K562 (cell line): ENCODE results near the gene ZKSCAN4. TPM values are rescaled to one million over a fixed set of nuclear protein-coding genes. Genes with fewer than 3 reads are reported as not detected.

Source experiments
- CBFA2T3 ChIP-seq: fragments of 450-650 bp; IDR thresholded peaks from 2 replicates; pipeline ENCODE4 v1.6.1; 2017
- CHD2 ChIP-seq: IDR thresholded peaks from 2 replicates; pipeline ENCODE4 v1.6.1; 2011; ENCODE audit warnings: low read depth, low read length
- HNRNPL ChIP-seq: fragments of 200-400 bp; formaldehyde crosslinking; IDR thresholded peaks from 2 replicates; pipeline ENCODE4 v1.6.1; 2017; ENCODE audit warnings: low read depth, mild to moderate bottlenecking, low read length
- NR2F6 ChIP-seq: fragments of 450-650 bp; formaldehyde crosslinking; IDR thresholded peaks from 2 replicates; pipeline ENCODE4 v1.4.0; 2020; ENCODE audit warnings: mild to moderate bottlenecking
- RBM17 ChIP-seq: fragments of 200-400 bp; formaldehyde crosslinking; IDR thresholded peaks from 2 replicates; pipeline ENCODE4 v1.6.1; 2017; ENCODE audit warnings: low read depth, mild to moderate bottlenecking, low read length, borderline replicate concordance
- RBM34 ChIP-seq: fragments of 200-400 bp; formaldehyde crosslinking; IDR thresholded peaks from 2 replicates; pipeline ENCODE4 v1.6.1; 2018; ENCODE audit warnings: low read length, borderline replicate concordance; ENCODE audit not compliant: insufficient read depth
- SOX6 ChIP-seq: fragments of 450-650 bp; IDR thresholded peaks from 2 replicates; pipeline ENCODE4 v1.6.1; 2014; ENCODE audit warnings: mild to moderate bottlenecking
- ZNF707 ChIP-seq: fragments of 250-450 bp; sonication (Bioruptor Pico); conservative IDR thresholded peaks from 2 replicates; pipeline ENCODE4 v1.8.0; 2022; ENCODE audit warnings: inconsistent platforms, mild to moderate bottlenecking, moderate library complexity
- polyA plus RNA-seq, 8 experiments: library from polyadenylated mRNA; depleted of rRNA in 4 of 8; stranded (reverse) in 5 of 8; unstranded in 3 of 8; fragments of >200 nt; fragmentation: Nextera tagmentation in 2 of 8; fragmentation: Illumina TruSeq in 1 of 8; extraction: Ambion mirVana in 2 of 8; extraction: Trizol in 1 of 8; gene quantifications; 2 replicates each; pipeline versions ENCODE4 v1.2.1 to v1.2.3, GENCODE V29; 2011 to 2014; ENCODE audit warnings: inconsistent platforms in 1 of 8, missing spikeins in 1 of 8
- total RNA-seq, 7 experiments: library from RNA; depleted of rRNA in 6 of 7; stranded (reverse); fragments of >200 nt in 6 of 7; fragmentation: Illumina TruSeq in 2 of 7; extraction: Trizol in 2 of 7; gene quantifications; 2 replicates each; pipeline versions ENCODE4 v1.2.1 to v1.2.3, GENCODE V29; 2011 to 2021; ENCODE audit warnings: low replicate concordance in 1 of 7
- TF ChIP-seq, protein P1 (sequence below), 2 experiments: fragments of 450-650 bp in 1 of 2; sonication (generic) in 1 of 2; formaldehyde crosslinking in 1 of 2; IDR thresholded peaks in 1 of 2; conservative IDR thresholded peaks in 1 of 2; 2 replicates each; pipeline versions ENCODE4 v1.6.1 to v1.8.1; 2016 to 2023; ENCODE audit warnings: mild to moderate bottlenecking in 2 of 2, moderate library complexity in 2 of 2, inconsistent platforms in 1 of 2, missing genetic modification reagents in 1 of 2
- TF ChIP-seq, protein P2 (sequence below): sonication (generic); formaldehyde crosslinking; IDR thresholded peaks from 2 replicates; pipeline ENCODE4 v1.8.1; 2023; ENCODE audit warnings: mild to moderate bottlenecking, missing genetic modification reagents
- TF ChIP-seq, protein P3 (sequence below): conservative IDR thresholded peaks from 2 replicates; pipeline ENCODE4 v1.6.1; 2011; ENCODE audit warnings: low read depth, mild to moderate bottlenecking, low read length; ENCODE audit not compliant: control insufficient read depth
- TF ChIP-seq, protein P4 (sequence below): fragments of 250-450 bp; sonication (Bioruptor Pico); IDR thresholded peaks from 2 replicates; pipeline ENCODE4 v1.4.0; 2020
- TF ChIP-seq, protein P5 (sequence below): fragments of 250-450 bp; sonication (Bioruptor Pico); IDR thresholded peaks from 2 replicates; pipeline ENCODE4 v1.4.0; 2020; ENCODE audit warnings: mild to moderate bottlenecking

The ZKSCAN4 gene
- total and polyA plus RNA-seq, 9 of the 15 experiments (the other 6 are each of a cell fraction or from before 2014, with no cell fraction given): 1.2 to 5.3 (median 4.7) TPM

DNA sequence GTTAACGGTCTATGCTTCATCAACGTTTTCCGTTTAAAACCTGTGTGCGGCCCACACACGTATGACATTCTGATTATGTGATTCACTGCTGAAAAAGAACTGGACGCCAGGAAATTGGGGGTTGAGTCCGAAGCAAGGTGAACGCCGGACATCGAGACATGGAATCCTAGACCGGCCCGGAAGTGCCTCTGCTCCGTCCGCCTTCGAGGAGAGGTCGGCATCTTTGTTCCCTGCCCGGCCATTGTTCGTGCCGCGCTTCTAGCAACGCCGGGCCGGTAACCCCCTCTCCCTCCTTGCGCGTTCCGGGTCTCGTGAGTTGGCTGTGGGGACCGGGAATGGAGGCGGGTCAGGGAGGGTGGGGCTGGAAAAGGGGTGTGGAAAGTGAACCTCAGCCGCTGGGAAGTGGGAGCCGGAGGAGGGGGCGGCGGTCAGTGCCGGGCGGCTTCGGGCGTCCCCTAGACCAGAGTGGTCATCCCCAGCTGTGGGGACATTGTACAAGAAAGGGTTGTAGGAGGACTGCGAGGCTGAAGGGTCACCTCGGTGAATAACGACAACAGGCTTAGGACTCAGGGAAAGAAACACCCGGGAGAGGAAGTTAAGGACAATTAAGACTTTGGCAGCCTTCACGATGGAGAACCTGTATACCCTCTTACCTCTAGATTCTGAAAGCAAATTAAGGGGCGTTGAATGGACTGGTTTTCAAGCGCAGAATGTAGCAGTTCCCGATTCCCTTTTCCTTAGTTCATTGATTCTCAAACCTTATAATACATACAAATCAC lies 26.8 kb downstream of the ZKSCAN4 start, which contains the start of gene ZSCAN9 (continued):
- TF ChIP-seq, protein P1, sequence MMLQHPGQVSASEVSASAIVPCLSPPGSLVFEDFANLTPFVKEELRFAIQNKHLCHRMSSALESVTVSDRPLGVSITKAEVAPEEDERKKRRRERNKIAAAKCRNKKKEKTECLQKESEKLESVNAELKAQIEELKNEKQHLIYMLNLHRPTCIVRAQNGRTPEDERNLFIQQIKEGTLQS (IDR thresholded peaks at IDR 0.05): 0 out of 2 replicates have a peak, but pooled peaks have one; percentile 5
- TF ChIP-seq, protein P1 (CRISPR knock-in tag; conservative IDR thresholded peaks at IDR 0.05): peak; percentile 62; the same call in 1 of the 2 replicates
- TF ChIP-seq NR2F6 (CRISPR knock-in tag) (no peak), RBM34 (no peak), HNRNPL (no peak), SOX6 (peak; percentile 88), CBFA2T3 (peak; percentile 15; the same call in 1 of the 2 replicates), RBM17 (no peak), ZNF707 (CRISPR knock-in tag) (no peak), CHD2 (peak; percentile 41; the same call in 1 of the 2 replicates)
- TF ChIP-seq, protein P2, sequence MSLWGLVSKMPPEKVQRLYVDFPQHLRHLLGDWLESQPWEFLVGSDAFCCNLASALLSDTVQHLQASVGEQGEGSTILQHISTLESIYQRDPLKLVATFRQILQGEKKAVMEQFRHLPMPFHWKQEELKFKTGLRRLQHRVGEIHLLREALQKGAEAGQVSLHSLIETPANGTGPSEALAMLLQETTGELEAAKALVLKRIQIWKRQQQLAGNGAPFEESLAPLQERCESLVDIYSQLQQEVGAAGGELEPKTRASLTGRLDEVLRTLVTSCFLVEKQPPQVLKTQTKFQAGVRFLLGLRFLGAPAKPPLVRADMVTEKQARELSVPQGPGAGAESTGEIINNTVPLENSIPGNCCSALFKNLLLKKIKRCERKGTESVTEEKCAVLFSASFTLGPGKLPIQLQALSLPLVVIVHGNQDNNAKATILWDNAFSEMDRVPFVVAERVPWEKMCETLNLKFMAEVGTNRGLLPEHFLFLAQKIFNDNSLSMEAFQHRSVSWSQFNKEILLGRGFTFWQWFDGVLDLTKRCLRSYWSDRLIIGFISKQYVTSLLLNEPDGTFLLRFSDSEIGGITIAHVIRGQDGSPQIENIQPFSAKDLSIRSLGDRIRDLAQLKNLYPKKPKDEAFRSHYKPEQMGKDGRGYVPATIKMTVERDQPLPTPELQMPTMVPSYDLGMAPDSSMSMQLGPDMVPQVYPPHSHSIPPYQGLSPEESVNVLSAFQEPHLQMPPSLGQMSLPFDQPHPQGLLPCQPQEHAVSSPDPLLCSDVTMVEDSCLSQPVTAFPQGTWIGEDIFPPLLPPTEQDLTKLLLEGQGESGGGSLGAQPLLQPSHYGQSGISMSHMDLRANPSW (CRISPR knock-in tag): peak; percentile 93
- TF ChIP-seq, protein P3, sequence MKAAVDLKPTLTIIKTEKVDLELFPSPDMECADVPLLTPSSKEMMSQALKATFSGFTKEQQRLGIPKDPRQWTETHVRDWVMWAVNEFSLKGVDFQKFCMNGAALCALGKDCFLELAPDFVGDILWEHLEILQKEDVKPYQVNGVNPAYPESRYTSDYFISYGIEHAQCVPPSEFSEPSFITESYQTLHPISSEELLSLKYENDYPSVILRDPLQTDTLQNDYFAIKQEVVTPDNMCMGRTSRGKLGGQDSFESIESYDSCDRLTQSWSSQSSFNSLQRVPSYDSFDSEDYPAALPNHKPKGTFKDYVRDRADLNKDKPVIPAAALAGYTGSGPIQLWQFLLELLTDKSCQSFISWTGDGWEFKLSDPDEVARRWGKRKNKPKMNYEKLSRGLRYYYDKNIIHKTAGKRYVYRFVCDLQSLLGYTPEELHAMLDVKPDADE: peak; percentile 89; the same call in 1 of the 2 replicates
- TF ChIP-seq, protein P4, sequence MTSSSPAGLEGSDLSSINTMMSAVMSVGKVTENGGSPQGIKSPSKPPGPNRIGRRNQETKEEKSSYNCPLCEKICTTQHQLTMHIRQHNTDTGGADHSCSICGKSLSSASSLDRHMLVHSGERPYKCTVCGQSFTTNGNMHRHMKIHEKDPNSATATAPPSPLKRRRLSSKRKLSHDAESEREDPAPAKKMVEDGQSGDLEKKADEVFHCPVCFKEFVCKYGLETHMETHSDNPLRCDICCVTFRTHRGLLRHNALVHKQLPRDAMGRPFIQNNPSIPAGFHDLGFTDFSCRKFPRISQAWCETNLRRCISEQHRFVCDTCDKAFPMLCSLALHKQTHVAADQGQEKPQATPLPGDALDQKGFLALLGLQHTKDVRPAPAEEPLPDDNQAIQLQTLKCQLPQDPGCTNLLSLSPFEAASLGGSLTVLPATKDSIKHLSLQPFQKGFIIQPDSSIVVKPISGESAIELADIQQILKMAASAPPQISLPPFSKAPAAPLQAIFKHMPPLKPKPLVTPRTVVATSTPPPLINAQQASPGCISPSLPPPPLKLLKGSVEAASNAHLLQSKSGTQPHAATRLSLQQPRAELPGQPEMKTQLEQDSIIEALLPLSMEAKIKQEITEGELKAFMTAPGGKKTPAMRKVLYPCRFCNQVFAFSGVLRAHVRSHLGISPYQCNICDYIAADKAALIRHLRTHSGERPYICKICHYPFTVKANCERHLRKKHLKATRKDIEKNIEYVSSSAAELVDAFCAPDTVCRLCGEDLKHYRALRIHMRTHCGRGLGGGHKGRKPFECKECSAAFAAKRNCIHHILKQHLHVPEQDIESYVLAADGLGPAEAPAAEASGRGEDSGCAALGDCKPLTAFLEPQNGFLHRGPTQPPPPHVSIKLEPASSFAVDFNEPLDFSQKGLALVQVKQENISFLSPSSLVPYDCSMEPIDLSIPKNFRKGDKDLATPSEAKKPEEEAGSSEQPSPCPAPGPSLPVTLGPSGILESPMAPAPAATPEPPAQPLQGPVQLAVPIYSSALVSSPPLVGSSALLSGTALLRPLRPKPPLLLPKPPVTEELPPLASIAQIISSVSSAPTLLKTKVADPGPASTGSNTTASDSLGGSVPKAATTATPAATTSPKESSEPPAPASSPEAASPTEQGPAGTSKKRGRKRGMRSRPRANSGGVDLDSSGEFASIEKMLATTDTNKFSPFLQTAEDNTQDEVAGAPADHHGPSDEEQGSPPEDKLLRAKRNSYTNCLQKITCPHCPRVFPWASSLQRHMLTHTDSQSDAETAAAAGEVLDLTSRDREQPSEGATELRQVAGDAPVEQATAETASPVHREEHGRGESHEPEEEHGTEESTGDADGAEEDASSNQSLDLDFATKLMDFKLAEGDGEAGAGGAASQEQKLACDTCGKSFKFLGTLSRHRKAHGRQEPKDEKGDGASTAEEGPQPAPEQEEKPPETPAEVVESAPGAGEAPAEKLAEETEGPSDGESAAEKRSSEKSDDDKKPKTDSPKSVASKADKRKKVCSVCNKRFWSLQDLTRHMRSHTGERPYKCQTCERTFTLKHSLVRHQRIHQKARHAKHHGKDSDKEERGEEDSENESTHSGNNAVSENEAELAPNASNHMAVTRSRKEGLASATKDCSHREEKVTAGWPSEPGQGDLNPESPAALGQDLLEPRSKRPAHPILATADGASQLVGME (CRISPR knock-in tag): 0 out of 2 replicates have a peak, but pooled peaks have one; percentile 77
- TF ChIP-seq, protein P5, sequence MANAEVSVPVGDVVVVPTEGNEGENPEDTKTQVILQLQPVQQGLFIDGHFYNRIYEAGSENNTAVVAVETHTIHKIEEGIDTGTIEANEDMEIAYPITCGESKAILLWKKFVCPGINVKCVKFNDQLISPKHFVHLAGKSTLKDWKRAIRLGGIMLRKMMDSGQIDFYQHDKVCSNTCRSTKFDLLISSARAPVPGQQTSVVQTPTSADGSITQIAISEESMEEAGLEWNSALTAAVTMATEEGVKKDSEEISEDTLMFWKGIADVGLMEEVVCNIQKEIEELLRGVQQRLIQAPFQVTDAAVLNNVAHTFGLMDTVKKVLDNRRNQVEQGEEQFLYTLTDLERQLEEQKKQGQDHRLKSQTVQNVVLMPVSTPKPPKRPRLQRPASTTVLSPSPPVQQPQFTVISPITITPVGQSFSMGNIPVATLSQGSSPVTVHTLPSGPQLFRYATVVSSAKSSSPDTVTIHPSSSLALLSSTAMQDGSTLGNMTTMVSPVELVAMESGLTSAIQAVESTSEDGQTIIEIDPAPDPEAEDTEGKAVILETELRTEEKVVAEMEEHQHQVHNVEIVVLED (CRISPR knock-in tag): peak; percentile 24; the same call in 1 of the 2 replicates
